HepG2 (cell line): ENCODE measurements around the gene ABHD1. TPM values are rescaled to one million over a fixed set of nuclear protein-coding genes. Genes with fewer than 3 reads are reported as not detected.
A peak's percentile ranks its signal among the peaks of the same experiment; 100 is the strongest.

Source experiments
- ARID2 ChIP-seq: sonication (generic); formaldehyde crosslinking; IDR thresholded peaks from 2 replicates; pipeline ENCODE4 v1.8.1; 2022; ENCODE audit warnings: mild to moderate bottlenecking, missing genetic modification reagents, borderline replicate concordance
- BRD4 ChIP-seq: sonication (generic); formaldehyde crosslinking; IDR thresholded peaks from 2 replicates; pipeline ENCODE4 v1.4.0; 2020; ENCODE audit warnings: missing genetic modification reagents
- DNMT3B ChIP-seq: conservative IDR thresholded peaks from 2 replicates; pipeline ENCODE4 v1.6.1; 2016; ENCODE audit warnings: missing biosample characterization, control low read depth
- KDM3A ChIP-seq: IDR thresholded peaks from 2 replicates; pipeline ENCODE4 v1.6.1; 2018; ENCODE audit warnings: low read depth, missing compliant biosample characterization
- MED8 ChIP-seq: sonication (generic); formaldehyde crosslinking; IDR thresholded peaks from 2 replicates; pipeline ENCODE4 v1.8.1; 2023; ENCODE audit warnings: mild to moderate bottlenecking, missing genetic modification reagents; ENCODE audit not compliant: insufficient replicate concordance
- NCOA2 ChIP-seq: sonication (generic); formaldehyde crosslinking; IDR thresholded peaks from 2 replicates; pipeline ENCODE4 v1.8.0; 2022; ENCODE audit warnings: inconsistent platforms
- SOX13 ChIP-seq, 3 experiments: fragments of 450-650 bp in 1 of 3; sonication (generic) in 1 of 3; formaldehyde crosslinking in 1 of 3; IDR thresholded peaks in 2 of 3; conservative IDR thresholded peaks in 1 of 3; 2 replicates each; pipeline versions ENCODE4 v1.5.0 to v1.6.1; 2016 to 2020; ENCODE audit warnings: antibody characterized with exemption in 1 of 3, mild to moderate bottlenecking in 1 of 3, missing compliant biosample characterization in 1 of 3, missing genetic modification reagents in 1 of 3, moderate library complexity in 1 of 3
- SOX5 ChIP-seq: IDR thresholded peaks from 2 replicates; pipeline ENCODE4 v1.6.1; 2016; ENCODE audit warnings: borderline replicate concordance
- SRY ChIP-seq: sonication (generic); formaldehyde crosslinking; IDR thresholded peaks from 2 replicates; pipeline ENCODE4 v1.8.0; 2022; ENCODE audit warnings: mild to moderate bottlenecking, missing genetic modification reagents
- TBX2 ChIP-seq: sonication (generic); formaldehyde crosslinking; IDR thresholded peaks from 2 replicates; pipeline ENCODE4 v1.5.0; 2020; ENCODE audit warnings: missing genetic modification reagents, mild to moderate bottlenecking, borderline replicate concordance
- ZKSCAN1 ChIP-seq: fragments of 150-350 bp; IDR thresholded peaks from 2 replicates; pipeline ENCODE4 v1.6.1; 2014; ENCODE audit warnings: low read length
- ZNF430 ChIP-seq: sonication (generic); formaldehyde crosslinking; IDR thresholded peaks from 2 replicates; pipeline ENCODE4 v1.9.0; 2021; ENCODE audit warnings: mild to moderate bottlenecking, missing genetic modification reagents
- ZNF547 ChIP-seq: sonication (generic); formaldehyde crosslinking; IDR thresholded peaks from 2 replicates; pipeline ENCODE4 v1.5.1; 2020; ENCODE audit warnings: mild to moderate bottlenecking, missing genetic modification reagents
- ZNF672 ChIP-seq: sonication (generic); formaldehyde crosslinking; IDR thresholded peaks from 2 replicates; pipeline ENCODE4 v1.8.1; 2022; ENCODE audit warnings: missing genetic modification reagents
- ZNF75D ChIP-seq: sonication (generic); formaldehyde crosslinking; IDR thresholded peaks from 2 replicates; pipeline ENCODE4 v1.8.1; 2023; ENCODE audit warnings: missing genetic modification reagents, mild to moderate bottlenecking, borderline replicate concordance
- polyA plus RNA-seq, 8 experiments: library from polyadenylated mRNA; depleted of rRNA in 3 of 8; stranded (reverse) in 7 of 8; unstranded in 1 of 8; fragments of >200 nt; fragmentation: Illumina TruSeq in 4 of 8; extraction: Trizol in 4 of 8; gene quantifications; 2 replicates each; pipeline versions ENCODE4 v1.2.1 to v1.2.3, GENCODE V29; 2011 to 2016; ENCODE audit warnings: low read depth in 4 of 8, missing spikeins in 1 of 8, mixed read lengths in 1 of 8; ENCODE audit not compliant: insufficient read depth in 1 of 8
- total RNA-seq, 5 experiments: library from RNA; depleted of rRNA; stranded (reverse); fragments of >200 nt; fragmentation: Illumina TruSeq; extraction: Trizol; gene quantifications; 2 replicates each; pipeline ENCODE4 v1.2.3, GENCODE V29; 2016; ENCODE audit warnings: low read depth in 1 of 5
- TF ChIP-seq, protein P1 (sequence below): sonication (generic); formaldehyde crosslinking; conservative IDR thresholded peaks from 2 replicates; pipeline ENCODE4 v1.4.0; 2020; ENCODE audit warnings: missing genetic modification reagents
- TF ChIP-seq, protein P2 (sequence below): sonication (generic); formaldehyde crosslinking; IDR thresholded peaks from 2 replicates; pipeline ENCODE4 v1.4.0; 2020; ENCODE audit warnings: missing genetic modification reagents, borderline replicate concordance
- TF ChIP-seq, protein P3 (sequence below), 2 experiments: sonication (generic) in 1 of 2; formaldehyde crosslinking in 1 of 2; IDR thresholded peaks; 2 replicates each; pipeline versions ENCODE4 v1.4.0 to v1.6.1; 2018 to 2020; ENCODE audit warnings: missing genetic modification reagents in 2 of 2, borderline replicate concordance in 1 of 2, low read depth in 1 of 2, mild to moderate bottlenecking in 1 of 2, missing biosample characterization in 1 of 2
- TF ChIP-seq, protein P4 (sequence below): sonication (generic); formaldehyde crosslinking; IDR thresholded peaks from 2 replicates; pipeline ENCODE4 v1.4.0; 2020; ENCODE audit warnings: missing genetic modification reagents

Gene ABHD1
- total and polyA plus RNA-seq, 2 of the 13 experiments (the other 11 are each of a cell fraction or from before 2014, with no cell fraction given), result 0.04 to 0.81 TPM

DNA sequence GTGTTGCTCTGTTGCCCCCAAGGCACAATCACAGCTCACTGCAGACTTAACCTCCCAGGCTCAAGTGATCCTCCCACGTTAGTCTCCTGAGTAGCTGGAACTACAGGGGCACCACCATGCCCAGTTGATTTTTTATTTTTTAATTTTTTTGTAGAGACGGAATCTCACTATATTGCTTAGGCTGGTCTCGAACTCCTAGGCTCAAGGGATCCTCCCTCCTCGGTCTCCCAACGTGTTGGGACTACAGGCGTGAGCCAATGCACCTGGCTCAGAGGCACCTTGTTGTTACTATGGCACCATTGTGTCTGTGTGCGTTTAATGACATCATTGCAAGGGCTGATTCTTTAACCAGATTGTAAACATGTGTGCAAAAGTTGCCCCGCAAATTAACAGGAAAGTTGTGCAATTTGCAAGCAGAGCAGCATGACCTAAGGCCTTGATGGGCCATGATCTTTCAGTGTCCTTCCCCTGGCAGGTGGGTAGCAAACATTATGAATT, 47.8 kb downstream of the ABHD1 start (continued):
- TF ChIP-seq, protein P1, sequence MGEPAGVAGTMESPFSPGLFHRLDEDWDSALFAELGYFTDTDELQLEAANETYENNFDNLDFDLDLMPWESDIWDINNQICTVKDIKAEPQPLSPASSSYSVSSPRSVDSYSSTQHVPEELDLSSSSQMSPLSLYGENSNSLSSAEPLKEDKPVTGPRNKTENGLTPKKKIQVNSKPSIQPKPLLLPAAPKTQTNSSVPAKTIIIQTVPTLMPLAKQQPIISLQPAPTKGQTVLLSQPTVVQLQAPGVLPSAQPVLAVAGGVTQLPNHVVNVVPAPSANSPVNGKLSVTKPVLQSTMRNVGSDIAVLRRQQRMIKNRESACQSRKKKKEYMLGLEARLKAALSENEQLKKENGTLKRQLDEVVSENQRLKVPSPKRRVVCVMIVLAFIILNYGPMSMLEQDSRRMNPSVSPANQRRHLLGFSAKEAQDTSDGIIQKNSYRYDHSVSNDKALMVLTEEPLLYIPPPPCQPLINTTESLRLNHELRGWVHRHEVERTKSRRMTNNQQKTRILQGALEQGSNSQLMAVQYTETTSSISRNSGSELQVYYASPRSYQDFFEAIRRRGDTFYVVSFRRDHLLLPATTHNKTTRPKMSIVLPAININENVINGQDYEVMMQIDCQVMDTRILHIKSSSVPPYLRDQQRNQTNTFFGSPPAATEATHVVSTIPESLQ (CRISPR knock-in tag), result no peak
- TF ChIP-seq, protein P2, sequence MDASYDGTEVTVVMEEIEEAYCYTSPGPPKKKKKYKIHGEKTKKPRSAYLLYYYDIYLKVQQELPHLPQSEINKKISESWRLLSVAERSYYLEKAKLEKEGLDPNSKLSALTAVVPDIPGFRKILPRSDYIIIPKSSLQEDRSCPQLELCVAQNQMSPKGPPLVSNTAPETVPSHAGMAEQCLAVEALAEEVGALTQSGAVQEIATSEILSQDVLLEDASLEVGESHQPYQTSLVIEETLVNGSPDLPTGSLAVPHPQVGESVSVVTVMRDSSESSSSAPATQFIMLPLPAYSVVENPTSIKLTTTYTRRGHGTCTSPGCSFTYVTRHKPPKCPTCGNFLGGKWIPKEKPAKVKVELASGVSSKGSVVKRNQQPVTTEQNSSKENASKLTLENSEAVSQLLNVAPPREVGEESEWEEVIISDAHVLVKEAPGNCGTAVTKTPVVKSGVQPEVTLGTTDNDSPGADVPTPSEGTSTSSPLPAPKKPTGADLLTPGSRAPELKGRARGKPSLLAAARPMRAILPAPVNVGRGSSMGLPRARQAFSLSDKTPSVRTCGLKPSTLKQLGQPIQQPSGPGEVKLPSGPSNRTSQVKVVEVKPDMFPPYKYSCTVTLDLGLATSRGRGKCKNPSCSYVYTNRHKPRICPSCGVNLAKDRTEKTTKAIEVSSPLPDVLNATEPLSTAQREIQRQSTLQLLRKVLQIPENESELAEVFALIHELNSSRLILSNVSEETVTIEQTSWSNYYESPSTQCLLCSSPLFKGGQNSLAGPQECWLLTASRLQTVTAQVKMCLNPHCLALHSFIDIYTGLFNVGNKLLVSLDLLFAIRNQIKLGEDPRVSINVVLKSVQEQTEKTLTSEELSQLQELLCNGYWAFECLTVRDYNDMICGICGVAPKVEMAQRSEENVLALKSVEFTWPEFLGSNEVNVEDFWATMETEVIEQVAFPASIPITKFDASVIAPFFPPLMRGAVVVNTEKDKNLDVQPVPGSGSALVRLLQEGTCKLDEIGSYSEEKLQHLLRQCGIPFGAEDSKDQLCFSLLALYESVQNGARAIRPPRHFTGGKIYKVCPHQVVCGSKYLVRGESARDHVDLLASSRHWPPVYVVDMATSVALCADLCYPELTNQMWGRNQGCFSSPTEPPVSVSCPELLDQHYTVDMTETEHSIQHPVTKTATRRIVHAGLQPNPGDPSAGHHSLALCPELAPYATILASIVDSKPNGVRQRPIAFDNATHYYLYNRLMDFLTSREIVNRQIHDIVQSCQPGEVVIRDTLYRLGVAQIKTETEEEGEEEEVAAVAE (CRISPR knock-in tag), result peak; percentile 84; the same call in 1 of the 2 replicates
- TF ChIP-seq BRD4 (CRISPR knock-in tag) (peak; percentile 74), SOX5 (peak; percentile 99), DNMT3B (CRISPR knock-in tag) (peak; percentile 88; the same call in 1 of the 2 replicates), NCOA2 (CRISPR knock-in tag) (peak; percentile 95), TBX2 (CRISPR knock-in tag) (peak; percentile 95), ARID2 (CRISPR knock-in tag) (no peak), ZKSCAN1 (peak; percentile 76), KDM3A (peak; percentile 68; the same call in 1 of the 2 replicates), ZNF430 (CRISPR knock-in tag) (no peak), ZNF75D (no peak), SOX13 (IDR thresholded peaks at IDR 0.05) (peak; percentile 86), SOX13 (CRISPR knock-in tag; conservative IDR thresholded peaks at IDR 0.05 in 1 of 2, IDR thresholded peaks at IDR 0.05 in 1 of 2) (peak in 1 of 2 experiments; percentile 97; a peak in 2 of 4 replicates), MED8 (CRISPR knock-in tag) (peak; percentile 67), SRY (CRISPR knock-in tag) (0 out of 2 replicates have a peak, but pooled peaks have one; percentile 61), ZNF672 (CRISPR knock-in tag) (no peak), ZNF547 (CRISPR knock-in tag) (peak; percentile 46; the same call in 1 of the 2 replicates)
- TF ChIP-seq, protein P3, sequence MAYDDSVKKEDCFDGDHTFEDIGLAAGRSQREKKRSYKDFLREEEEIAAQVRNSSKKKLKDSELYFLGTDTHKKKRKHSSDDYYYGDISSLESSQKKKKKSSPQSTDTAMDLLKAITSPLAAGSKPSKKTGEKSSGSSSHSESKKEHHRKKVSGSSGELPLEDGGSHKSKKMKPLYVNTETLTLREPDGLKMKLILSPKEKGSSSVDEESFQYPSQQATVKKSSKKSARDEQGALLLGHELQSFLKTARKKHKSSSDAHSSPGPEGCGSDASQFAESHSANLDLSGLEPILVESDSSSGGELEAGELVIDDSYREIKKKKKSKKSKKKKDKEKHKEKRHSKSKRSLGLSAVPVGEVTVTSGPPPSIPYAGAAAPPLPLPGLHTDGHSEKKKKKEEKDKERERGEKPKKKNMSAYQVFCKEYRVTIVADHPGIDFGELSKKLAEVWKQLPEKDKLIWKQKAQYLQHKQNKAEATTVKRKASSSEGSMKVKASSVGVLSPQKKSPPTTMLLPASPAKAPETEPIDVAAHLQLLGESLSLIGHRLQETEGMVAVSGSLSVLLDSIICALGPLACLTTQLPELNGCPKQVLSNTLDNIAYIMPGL (CRISPR knock-in tag; IDR thresholded peaks at IDR 0.05; ENCODE audit: borderline replicate concordance in 1 of 2, low read depth in 1 of 2), result peak in 1 of 2 experiments; percentile 44; a peak in 1 of 4 replicates
- TF ChIP-seq, protein P4, sequence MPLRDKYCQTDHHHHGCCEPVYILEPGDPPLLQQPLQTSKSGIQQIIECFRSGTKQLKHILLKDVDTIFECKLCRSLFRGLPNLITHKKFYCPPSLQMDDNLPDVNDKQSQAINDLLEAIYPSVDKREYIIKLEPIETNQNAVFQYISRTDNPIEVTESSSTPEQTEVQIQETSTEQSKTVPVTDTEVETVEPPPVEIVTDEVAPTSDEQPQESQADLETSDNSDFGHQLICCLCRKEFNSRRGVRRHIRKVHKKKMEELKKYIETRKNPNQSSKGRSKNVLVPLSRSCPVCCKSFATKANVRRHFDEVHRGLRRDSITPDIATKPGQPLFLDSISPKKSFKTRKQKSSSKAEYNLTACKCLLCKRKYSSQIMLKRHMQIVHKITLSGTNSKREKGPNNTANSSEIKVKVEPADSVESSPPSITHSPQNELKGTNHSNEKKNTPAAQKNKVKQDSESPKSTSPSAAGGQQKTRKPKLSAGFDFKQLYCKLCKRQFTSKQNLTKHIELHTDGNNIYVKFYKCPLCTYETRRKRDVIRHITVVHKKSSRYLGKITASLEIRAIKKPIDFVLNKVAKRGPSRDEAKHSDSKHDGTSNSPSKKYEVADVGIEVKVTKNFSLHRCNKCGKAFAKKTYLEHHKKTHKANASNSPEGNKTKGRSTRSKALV, result peak; percentile 74; the same call in 1 of the 2 replicates
